CD4-positive, alpha-beta T cell (primary cell): Measurements from ENCODE around the gene AFAP1. TPM values are rescaled to one million over a fixed set of nuclear protein-coding genes. Genes with fewer than 3 reads are reported as not detected.

Experiments
- ATAC-seq: fragments of 200-7000 bp; cut with Tn5 transposase; one replicate; pipeline ENCODE4 v1.10.0; 2022; ENCODE audit warnings: mild to moderate bottlenecking; ENCODE audit not compliant: poor library complexity
- CTCF ChIA-PET: fragments of 350-600 bp; sonication (Branson Sonifier 250); formaldehyde crosslinking; loops from one replicate; lab custom pipeline; 2021; ENCODE audit warnings: antibody characterized with exemption, inconsistent platforms; lab: Charles Lee
- POLR2A ChIA-PET: fragments of 350-600 bp; sonication (Branson Sonifier 250); formaldehyde crosslinking; loops from one replicate; lab custom pipeline; 2021; ENCODE audit warnings: antibody characterized with exemption, inconsistent platforms; lab: Charles Lee
- DNase-seq, 14 experiments: peaks; one replicate each; pipeline ENCODE4 v3.0.0-alpha.2; 2013 to 2020; ENCODE audit warnings: mixed read lengths in 2 of 14
- H3K27ac ChIP-seq, 2 donors: one replicate each; pipeline versions ENCODE4 v1.5.1 to v1.7.0; 2013; ENCODE audit warnings: low read length in 2 of 2, low read depth in 1 of 2, mild to moderate bottlenecking in 1 of 2
- H3K27me3 ChIP-seq, 2 experiments: 1 replicate in 1 of 2; 2 replicates in 1 of 2; pipeline versions ENCODE4 v1.6.1 to v1.7.0; 2013; ENCODE audit warnings: low read length in 2 of 2, control low read depth in 1 of 2, mild to moderate bottlenecking in 1 of 2, moderate library complexity in 1 of 2; ENCODE audit not compliant: insufficient read depth in 2 of 2, control insufficient read depth in 1 of 2
- H3K36me3 ChIP-seq: one replicate; pipeline ENCODE4 v1.6.1; 2013; ENCODE audit warnings: low read length, control low read depth; ENCODE audit not compliant: insufficient read depth
- H3K4me1 ChIP-seq: one replicate; pipeline ENCODE4 v1.6.1; 2013; ENCODE audit warnings: low read length, control low read depth; ENCODE audit not compliant: insufficient read depth
- H3K4me3 ChIP-seq: one replicate; pipeline ENCODE4 v1.5.1; 2013; ENCODE audit warnings: mild to moderate bottlenecking, low read length, moderate library complexity
- H3K9me3 ChIP-seq, 2 experiments: 1 replicate in 1 of 2; 2 replicates in 1 of 2; pipeline versions ENCODE4 v1.6.1 to v1.7.0; 2013; ENCODE audit warnings: low read length in 2 of 2, mild to moderate bottlenecking in 2 of 2, control low read depth in 1 of 2, moderate library complexity in 1 of 2; ENCODE audit not compliant: control insufficient read depth in 1 of 2, insufficient read depth in 1 of 2
- H3K27ac Mint-ChIP-seq: one replicate; pipeline ENCODE4 v1.8.0; 2020; ENCODE audit warnings: mixed read lengths
- H3K27me3 Mint-ChIP-seq: one replicate; pipeline ENCODE4 v1.8.0; 2021; ENCODE audit warnings: mixed read lengths
- H3K36me3 Mint-ChIP-seq: one replicate; pipeline ENCODE4 v1.8.0; 2021; ENCODE audit warnings: low read depth, mixed read lengths
- H3K4me1 Mint-ChIP-seq: one replicate; pipeline ENCODE4 v1.8.0; 2021; ENCODE audit warnings: low read depth, mixed read lengths
- H3K4me3 Mint-ChIP-seq: one replicate; pipeline ENCODE4 v1.8.0; 2020; ENCODE audit warnings: mild to moderate bottlenecking, mixed read lengths
- H3K9me3 Mint-ChIP-seq: one replicate; pipeline ENCODE4 v1.8.0; 2020; ENCODE audit warnings: mixed read lengths
- intact Hi-C, 2 experiments: fragments of 100-400 bp; cut with DNase I in 1 of 2; cut with micrococcal nuclease in 1 of 2; formaldehyde crosslinking; loops; one replicate each; pipeline versions ENCODE4 v1.15.1 to v1.9.0; 2023 to 2025; cut with DNase I, micrococcal nuclease
- total RNA-seq, 174 experiments: library from RNA in 2 of 174; stranded (reverse) in 2 of 174; gene quantifications; one replicate each; pipeline ENCODE4 v1.2.3 and lab custom pipeline; 2021 to 2026
- TF ChIP-seq, protein P1 (sequence below): fragments of 200-600 bp; IDR thresholded peaks from one replicate; pipeline ENCODE4 v1.8.0; 2022; ENCODE audit warnings: antibody characterized with exemption, mild to moderate bottlenecking

AFAP1 gene
- total RNA-seq, 2 experiments from 2014 or later: 9.8 to 10.9 TPM

DNA sequence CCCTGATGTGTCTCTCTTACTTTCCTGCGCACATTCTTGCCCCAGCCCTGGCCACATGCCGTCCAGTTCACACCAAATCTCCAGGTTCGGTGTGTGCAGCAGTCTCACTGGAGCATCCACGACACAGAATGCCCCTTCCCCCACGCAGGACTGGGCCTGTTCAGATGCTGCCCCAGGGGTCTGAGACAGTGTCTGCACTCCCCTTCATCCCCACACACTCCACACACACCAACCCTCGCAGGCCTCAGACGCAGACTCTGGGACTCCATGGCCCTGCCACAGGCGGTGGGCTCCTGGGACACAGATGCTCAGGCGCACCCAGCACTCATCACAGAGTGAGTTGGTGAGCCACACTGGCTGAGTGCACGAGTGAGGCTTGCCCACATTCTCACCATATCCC lies 83.9 kb downstream of the AFAP1 start:
- Mint-ChIP-seq H3K36me3 (peaks cover 20% of the 10 kb centered on the region), H3K9me3 (no peaks in the 10 kb centered on the region), H3K4me1 (peaks cover 72% of the 10 kb centered on the region), H3K27ac (peak overlapping the region; percentile 93), H3K4me3 (peak overlapping the region; percentile 15), H3K27me3 (no peaks in the 10 kb centered on the region)
- ChIA-PET CTCF (interaction anchor here (0.8 to 1.6 kb wide), 2 partner anchors 11 to 24 kb away, joined by 3 to 11 read pairs; no protein-coding TSS in a partner anchor), POLR2A (interaction anchor here (1.3 to 1.7 kb wide), 3 partner anchors 9 to 84 kb away, joined by 4 to 17 read pairs (median 9); partner anchors contain the start of gene AFAP1)
- Histone ChIP-seq H3K27me3 (no peaks in the 10 kb centered on the region), H3K4me1 (peaks cover 63% of the 10 kb centered on the region), H3K4me3 (peak overlapping the region; percentile 22), H3K9me3 (no peaks in the 10 kb centered on the region), H3K27ac (peak overlapping the region; percentile 68 to 87), H3K36me3 (no peaks in the 10 kb centered on the region)
- ATAC-seq (no peak), DNase-seq (no peak)
- intact Hi-C loops: loop anchor here in 1 of 2 experiments (2.0 to 10.0 kb wide), 2 partner anchors 83 to 579 kb away; partner anchors contain the start of gene AFAP1
- TF ChIP-seq, protein P1, sequence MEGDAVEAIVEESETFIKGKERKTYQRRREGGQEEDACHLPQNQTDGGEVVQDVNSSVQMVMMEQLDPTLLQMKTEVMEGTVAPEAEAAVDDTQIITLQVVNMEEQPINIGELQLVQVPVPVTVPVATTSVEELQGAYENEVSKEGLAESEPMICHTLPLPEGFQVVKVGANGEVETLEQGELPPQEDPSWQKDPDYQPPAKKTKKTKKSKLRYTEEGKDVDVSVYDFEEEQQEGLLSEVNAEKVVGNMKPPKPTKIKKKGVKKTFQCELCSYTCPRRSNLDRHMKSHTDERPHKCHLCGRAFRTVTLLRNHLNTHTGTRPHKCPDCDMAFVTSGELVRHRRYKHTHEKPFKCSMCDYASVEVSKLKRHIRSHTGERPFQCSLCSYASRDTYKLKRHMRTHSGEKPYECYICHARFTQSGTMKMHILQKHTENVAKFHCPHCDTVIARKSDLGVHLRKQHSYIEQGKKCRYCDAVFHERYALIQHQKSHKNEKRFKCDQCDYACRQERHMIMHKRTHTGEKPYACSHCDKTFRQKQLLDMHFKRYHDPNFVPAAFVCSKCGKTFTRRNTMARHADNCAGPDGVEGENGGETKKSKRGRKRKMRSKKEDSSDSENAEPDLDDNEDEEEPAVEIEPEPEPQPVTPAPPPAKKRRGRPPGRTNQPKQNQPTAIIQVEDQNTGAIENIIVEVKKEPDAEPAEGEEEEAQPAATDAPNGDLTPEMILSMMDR: no peak

DNA sequence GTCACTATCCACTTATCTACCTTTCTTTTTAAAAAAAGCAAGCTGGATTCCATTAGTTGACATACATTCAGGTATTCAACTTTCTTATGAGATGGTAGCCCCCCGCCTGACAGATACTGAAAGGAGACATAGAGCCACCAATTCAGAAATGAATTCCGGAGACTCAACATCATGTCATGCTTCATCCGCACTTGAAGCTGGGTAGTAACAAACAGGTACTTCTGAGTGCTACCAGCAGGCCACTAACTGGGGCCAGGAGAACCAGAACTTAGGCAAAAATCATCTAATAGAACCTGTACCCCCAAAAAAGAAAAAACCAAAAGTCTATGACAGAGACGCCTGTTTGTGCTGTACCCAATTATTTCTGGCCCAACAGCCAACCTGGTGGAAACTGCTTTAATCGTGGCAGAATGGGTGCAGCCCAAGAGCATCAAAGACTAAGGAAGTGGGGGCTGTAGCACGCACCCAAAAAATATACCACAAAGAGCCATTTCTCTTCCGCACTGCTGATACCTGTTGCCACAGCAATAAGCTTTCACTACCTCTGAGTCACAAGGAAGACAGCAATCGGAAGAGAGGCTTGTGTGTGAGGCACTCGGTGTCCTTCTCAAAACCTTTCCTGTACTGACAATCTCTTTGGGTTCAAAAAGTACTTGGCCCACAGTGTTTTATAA lies 84.8 kb downstream of the AFAP1 start:
- Histone ChIP-seq H3K4me1 (peaks cover 67% of the 10 kb centered on the region), H3K4me3 (peak overlapping the region; percentile 22), H3K27ac (peak overlapping the region; percentile 68 to 87), H3K9me3 (no peaks in the 10 kb centered on the region), H3K36me3 (no peaks in the 10 kb centered on the region), H3K27me3 (no peaks in the 10 kb centered on the region)
- H3K36me3 Mint-ChIP-seq: peaks cover 13% of the 10 kb centered on the region
- peak overlapping the region; percentile 68 for H3K4me3 Mint-ChIP-seq
- POLR2A ChIA-PET: interaction anchor here (0.7 to 1.7 kb wide), 9 partner anchors 9 to 1136 kb away, joined by 3 to 17 read pairs (median 4); partner anchors contain the start of gene AFAP1
- H3K27ac Mint-ChIP-seq: peak overlapping the region; percentile 93
- TF ChIP-seq, protein P1: no peak
- peak; percentile 47 to 95 (median 58) for DNase-seq
- H3K9me3 Mint-ChIP-seq: no peaks in the 10 kb centered on the region
- intact Hi-C loops: loop anchor here in 1 of 2 experiments (5.0 to 10.0 kb wide), 2 partner anchors 48 to 580 kb away; no protein-coding TSS in a partner anchor
- peak; percentile 92 for ATAC-seq
- no peaks in the 10 kb centered on the region for H3K27me3 Mint-ChIP-seq
- H3K4me1 Mint-ChIP-seq: peaks cover 79% of the 10 kb centered on the region
- CTCF ChIA-PET: interaction anchor here (0.8 to 1.6 kb wide), 7 partner anchors 9 to 85 kb away, joined by 3 to 11 read pairs (median 4); partner anchors contain the start of gene AFAP1

DNA sequence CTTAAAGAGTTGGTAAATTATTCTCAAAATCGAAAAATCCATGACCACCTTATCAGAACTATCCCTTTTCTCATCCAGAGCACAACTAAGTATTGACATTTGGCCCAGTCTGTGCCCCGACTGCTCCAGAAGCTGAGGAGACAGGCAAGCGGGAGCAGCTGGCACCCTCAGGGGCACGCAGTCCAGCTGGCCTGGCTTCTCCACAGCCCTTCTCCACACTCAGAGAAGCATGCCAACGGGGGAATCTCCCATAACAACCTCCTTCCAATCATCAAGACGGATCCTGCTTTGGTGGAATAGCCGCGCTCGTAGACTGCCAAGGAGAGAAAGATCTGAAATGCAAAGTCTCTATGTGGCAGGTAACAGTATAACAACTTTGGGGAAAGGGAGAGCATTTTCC lies 85.4 kb downstream of the AFAP1 start:
- TF ChIP-seq, protein P1: no peak
- Mint-ChIP-seq H3K27me3 (no peaks in the 10 kb centered on the region), H3K36me3 (peaks cover 18% of the 10 kb centered on the region), H3K4me1 (peaks cover 78% of the 10 kb centered on the region), H3K27ac (peak overlapping the region; percentile 93), H3K4me3 (peak overlapping the region; percentile 68), H3K9me3 (no peaks in the 10 kb centered on the region)
- ChIA-PET CTCF (interaction anchor here (1.1 to 1.6 kb wide), 7 partner anchors 9 to 86 kb away, joined by 3 to 11 read pairs (median 6); partner anchors contain the start of gene AFAP1), POLR2A (interaction anchor here (1.0 to 1.7 kb wide), 5 partner anchors 8 to 26 kb away, joined by 3 to 17 read pairs (median 7); no protein-coding TSS in a partner anchor)
- H3K4me3 ChIP-seq: no peak overlapping the region
- no peaks in the 10 kb centered on the region for H3K36me3 ChIP-seq
- no peak for DNase-seq
- intact Hi-C loops: loop anchor here in 1 of 2 experiments (5.0 to 10.0 kb wide), 2 partner anchors 47 to 581 kb away; no protein-coding TSS in a partner anchor
- no peaks in the 10 kb centered on the region for H3K9me3 ChIP-seq
- H3K27me3 ChIP-seq: no peaks in the 10 kb centered on the region
- H3K27ac ChIP-seq: peak overlapping the region; percentile 23 to 87
- H3K4me1 ChIP-seq: peaks cover 67% of the 10 kb centered on the region
- ATAC-seq: no peak
